Ovary (tissue), 3 donors: Measurements from ENCODE around the gene TBC1D5.

Experiments
- CTCF ChIP-seq, 3 donors: fragments of 450-650 bp in 2 of 3; fragments of 200-600 bp in 1 of 3; IDR thresholded peaks; one replicate each; pipeline versions ENCODE4 v1.5.1 to v1.8.0; 2016 to 2022; ENCODE audit warnings: antibody characterized with exemption in 3 of 3, mild to moderate bottlenecking in 1 of 3
- POLR2A ChIP-seq: fragments of 450-650 bp; IDR thresholded peaks from one replicate; pipeline ENCODE4 v1.6.1; 2017; ENCODE audit warnings: antibody characterized with exemption, mild to moderate bottlenecking, moderate library complexity
- donor health status: DM: no; HTN: no; CAD: no.

- no peak for TF ChIP-seq CTCF (IDR thresholded peaks at IDR 0.05)
- no peak for TF ChIP-seq POLR2A
These were observed 191.1 kb downstream of the TBC1D5 start for GRCh38 chr3:17551333-17551732.
